Heart right ventricle (tissue), 16 donors: ENCODE measurements around the gene AP3B2. TPM values are rescaled to one million over a fixed set of nuclear protein-coding genes. Genes with fewer than 3 reads are reported as not detected.
"Not testable (repeated sequence)": the region's sequence is repeated elsewhere in the genome, so short reads cannot be mapped to it uniquely, and the experiment has no call there.

Experiments
- ATAC-seq, 8 donors: fragments of 200-7000 bp; cut with Tn5 transposase; one replicate each; pipeline ENCODE4 v1.9.1; 2020; ENCODE audit warnings: mild to moderate bottlenecking in 8 of 8, moderate library complexity in 8 of 8, moderate number of reproducible peaks in 1 of 8
- DNase-seq, 2 donors: peaks; one replicate each; pipeline ENCODE4 v3.0.0-alpha.2; 2020
- H3K27ac ChIP-seq, 10 donors: fragments of 200-600 bp; sonication (generic) in 2 of 10; one replicate each; pipeline versions ENCODE4 v1.5.0 to v1.8.0; 2020 to 2022; ENCODE audit warnings: mild to moderate bottlenecking in 3 of 10
- H3K27me3 ChIP-seq, 7 donors: fragments of 200-600 bp; one replicate each; pipeline ENCODE4 v1.8.0; 2021 to 2022; ENCODE audit warnings: mild to moderate bottlenecking in 2 of 7
- H3K36me3 ChIP-seq, 9 donors: fragments of 200-600 bp; sonication (generic) in 1 of 9; one replicate each; pipeline versions ENCODE4 v1.5.0 to v1.8.0; 2020 to 2022; ENCODE audit warnings: mild to moderate bottlenecking in 2 of 9
- H3K4me1 ChIP-seq, 9 donors: fragments of 200-600 bp; sonication (generic) in 1 of 9; one replicate each; pipeline versions ENCODE4 v1.5.0 to v1.8.0; 2020 to 2022; ENCODE audit warnings: mild to moderate bottlenecking in 4 of 9
- H3K4me3 ChIP-seq, 10 donors: fragments of 200-600 bp; sonication (generic) in 2 of 10; one replicate each; pipeline versions ENCODE4 v1.5.0 to v1.8.0; 2020 to 2022; ENCODE audit warnings: mild to moderate bottlenecking in 7 of 10, moderate library complexity in 2 of 10
- H3K9me3 ChIP-seq, 11 donors: fragments of 200-600 bp in 10 of 11; sonication (generic) in 2 of 11; one replicate each; pipeline versions ENCODE4 v1.5.0 to v1.8.0; 2013 to 2022; ENCODE audit warnings: mild to moderate bottlenecking in 2 of 11, control low read depth in 1 of 11, moderate library complexity in 1 of 11
- WGBS, 2 donors: extraction: QIAGEN DNeasy Blood & Tissue Kit; methylation state at CpG; one replicate each; pipeline ENCODE4 v1.1.7; 2013; ENCODE audit warnings: inconsistent platforms in 1 of 2; 5-methylcytosine and 5-hydroxymethylcytosine counted together
- intact Hi-C, 10 donors: fragments of 100-400 bp; cut with DNase I; formaldehyde crosslinking; loops; one replicate each; pipeline versions ENCODE4 v1.11.1 to v1.14.2; 2022
- polyA plus RNA-seq, 2 donors: library from polyadenylated mRNA; stranded (reverse); fragments of 200-250 nt; gene quantifications; one replicate each; pipeline ENCODE4 v1.2.3, GENCODE V29; 2013
- total RNA-seq, 10 donors: library from RNA; stranded (reverse); fragmentation: NEBNext Ultra II Directional in 3 of 10; extraction: Animal tissue kit (Norgen Biotek cat#: 25700) in 3 of 10; gene quantifications; one replicate each; pipeline versions ENCODE4 v1.2.1 to v1.2.4, GENCODE V29; 2021 to 2023
- TF ChIP-seq, protein P1 (sequence below), 9 donors: fragments of 200-600 bp; sonication (generic) in 2 of 9; IDR thresholded peaks; one replicate each; pipeline versions ENCODE4 v1.5.0 to v1.8.0; 2021 to 2022; ENCODE audit warnings: antibody characterized with exemption in 9 of 9, mild to moderate bottlenecking in 5 of 9, moderate library complexity in 1 of 9
- donor health status: Arrhythmogenic right ventricular cardiomyopathy.
- donor health status: ischemic (EF 13 %, LVEDD 7.1; RV severe dilation, severe dysfunction).
- donor health status: healthy with polysubstance abuse.
- donor health status: DM: no; HTN: yes; CAD: no.
- donor health status: DM: no; HTN: no; CAD: no.
- donor health status: ischemic (EF 25% LVEDD 6.9; RV normal size, moderate dysfunction).
- donor health status: ischemic (EF 25% LVEDD 5.7; RV mildly dilated, moderate dysfunction).
- donor health status: healthy.
- donor health status: DM: yes; HTN: yes; CAD: no.
- donor health status: Ischemic cardiomyopathy.
- donor health status: ischemic (EF 35%, LVEDD 5.7; RV mildly dilated, moderate dysfunction).
- donor health status: nonischemic (EF 11% LVEDD 7.7; RV severe dilation, severe dysfunction).
- donor health status: DM: yes; HTN: yes; CAD: no.
- donor health status: PGD.
- donor health status: ischemic (EF 29% LVEDD 5.4; RV normal size, mild dysfunction).
- donor health status: nonischemic (EF 23%, LVEDD 6.1; RV moderate dilation, normal function).

Gene AP3B2
- total and polyA plus RNA-seq, 12 donors, result 0.12 to 1.4 (median 0.40) TPM; not detected in 4

DNA sequence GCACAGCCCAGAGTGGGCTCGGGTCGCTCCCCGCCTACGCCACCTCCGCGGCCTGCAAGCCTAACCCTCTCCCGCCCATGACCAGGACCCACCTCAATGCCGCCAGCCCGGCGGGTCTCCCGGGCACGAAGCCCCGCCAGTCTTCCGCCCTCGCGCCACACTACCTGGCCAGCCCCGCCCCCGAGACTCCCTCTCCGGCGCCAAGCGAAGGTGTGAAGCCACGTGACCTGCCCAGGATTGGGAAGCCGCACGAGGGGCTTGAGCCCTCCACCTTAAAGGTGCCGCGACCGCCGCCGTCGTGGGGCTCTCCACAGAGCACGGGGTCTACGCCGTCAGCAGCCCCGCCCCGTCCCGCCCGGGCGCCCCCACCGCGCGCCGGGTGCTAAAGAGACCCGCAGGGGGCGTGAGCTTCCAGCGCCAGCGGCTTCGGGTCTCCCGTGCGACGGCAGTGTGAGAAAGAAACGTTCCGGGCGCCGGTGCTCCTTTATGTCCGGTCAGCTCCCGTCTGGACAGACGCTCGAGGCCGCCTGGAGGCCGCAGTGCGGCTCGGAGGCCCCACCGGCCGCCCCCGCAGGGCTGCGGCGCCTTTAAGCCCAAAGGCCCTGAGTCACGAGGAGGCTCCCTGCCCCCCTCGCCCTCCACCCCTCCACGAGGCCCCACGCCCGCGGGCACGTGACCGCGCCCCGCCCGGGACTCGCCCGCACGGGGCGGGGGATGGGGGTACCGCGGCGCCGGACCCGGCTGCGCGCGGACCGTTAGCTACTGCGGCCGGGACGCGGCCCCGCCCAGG, 62.4 kb downstream of the AP3B2 start, which contains the start of gene CPEB1:
Gene CPEB1 (minus strand): TSS at position 319 of the 790 bp plus-strand sequence. CDS start 18,904 bp downstream, outside the sequence.
- Histone ChIP-seq H3K4me3 (peak within 1 kb of the TSS; percentile 18 to 60 (median 54)), H3K36me3 (no peaks in the 10 kb centered on the region), H3K27me3 (peaks cover 25 to 74% (median 66%) of the 10 kb centered on the region in 7 donors), H3K9me3 (no peaks in the 10 kb centered on the region), H3K4me1 (peaks cover 7 to 26% (median 22%) of the 10 kb centered on the region in 9 donors), H3K27ac (peak within 1 kb of the TSS in 5 of 10 donors; percentile 21 to 60 (median 39))
- WGBS, 2 donors, result 5 to 7% methylated on average over 82 to 96 of the region's 96 CpGs
- ATAC-seq (peak; percentile 66 to 89 (median 78)), DNase-seq (peak; percentile 26 to 50)
- intact Hi-C loops, result no loop called here
- TF ChIP-seq, protein P1, sequence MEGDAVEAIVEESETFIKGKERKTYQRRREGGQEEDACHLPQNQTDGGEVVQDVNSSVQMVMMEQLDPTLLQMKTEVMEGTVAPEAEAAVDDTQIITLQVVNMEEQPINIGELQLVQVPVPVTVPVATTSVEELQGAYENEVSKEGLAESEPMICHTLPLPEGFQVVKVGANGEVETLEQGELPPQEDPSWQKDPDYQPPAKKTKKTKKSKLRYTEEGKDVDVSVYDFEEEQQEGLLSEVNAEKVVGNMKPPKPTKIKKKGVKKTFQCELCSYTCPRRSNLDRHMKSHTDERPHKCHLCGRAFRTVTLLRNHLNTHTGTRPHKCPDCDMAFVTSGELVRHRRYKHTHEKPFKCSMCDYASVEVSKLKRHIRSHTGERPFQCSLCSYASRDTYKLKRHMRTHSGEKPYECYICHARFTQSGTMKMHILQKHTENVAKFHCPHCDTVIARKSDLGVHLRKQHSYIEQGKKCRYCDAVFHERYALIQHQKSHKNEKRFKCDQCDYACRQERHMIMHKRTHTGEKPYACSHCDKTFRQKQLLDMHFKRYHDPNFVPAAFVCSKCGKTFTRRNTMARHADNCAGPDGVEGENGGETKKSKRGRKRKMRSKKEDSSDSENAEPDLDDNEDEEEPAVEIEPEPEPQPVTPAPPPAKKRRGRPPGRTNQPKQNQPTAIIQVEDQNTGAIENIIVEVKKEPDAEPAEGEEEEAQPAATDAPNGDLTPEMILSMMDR (IDR thresholded peaks at IDR 0.05), result peak in 5 of 9 donors; percentile 12 to 27 (median 20)

DNA sequence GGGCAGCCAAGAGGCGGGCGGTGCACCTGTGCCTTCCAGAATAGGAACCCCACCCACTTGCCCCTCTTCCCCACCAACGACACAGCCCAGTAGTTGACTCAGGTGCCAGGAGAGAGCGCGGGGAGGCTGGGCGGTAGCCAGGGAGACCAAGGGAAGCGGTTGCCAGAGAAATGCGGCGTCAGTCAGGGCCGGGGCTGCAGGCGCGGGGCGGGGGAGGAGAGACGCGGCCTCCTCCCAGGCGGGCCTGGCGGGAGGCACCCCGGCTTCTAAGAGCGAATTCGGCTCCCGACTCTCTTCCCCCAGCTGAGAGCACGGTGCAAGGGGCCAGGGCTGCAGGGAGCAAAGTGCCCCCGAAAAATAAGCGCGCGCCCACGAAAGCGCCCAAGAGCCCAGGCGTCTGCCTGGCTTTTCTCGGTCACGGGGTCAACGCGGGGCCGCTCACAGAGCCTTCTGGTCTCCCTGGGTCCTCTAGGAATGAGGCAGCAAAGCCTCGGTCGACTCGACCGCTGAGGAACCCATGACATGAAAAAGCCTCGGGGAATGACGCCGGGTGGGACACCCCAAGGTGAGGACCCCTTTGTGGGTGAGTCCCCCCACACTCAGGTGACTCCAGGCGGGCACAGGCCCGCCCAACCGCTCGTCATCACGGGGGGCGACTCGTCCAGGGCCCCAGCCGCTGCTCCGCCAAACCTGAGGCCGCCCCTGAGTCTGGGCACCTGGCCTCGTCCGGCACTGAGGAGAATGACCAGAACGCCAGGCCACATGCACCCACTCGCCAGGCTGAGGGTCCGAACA, 63.2 kb downstream of the AP3B2 start:
- intact Hi-C loops, result no loop called here
- DNase-seq (no peak), ATAC-seq (peak in 4 of 8 donors; percentile 19 to 40 (median 26))
- Histone ChIP-seq H3K4me3 (peak overlapping the region in 9 of 10 donors; percentile 50 to 60 (median 55)), H3K4me1 (peaks cover 7 to 26% (median 22%) of the 10 kb centered on the region in 9 donors), H3K36me3 (no peaks in the 10 kb centered on the region), H3K27ac (no peak overlapping the region), H3K9me3 (no peaks in the 10 kb centered on the region), H3K27me3 (peaks cover 25 to 81% (median 73%) of the 10 kb centered on the region in 7 donors)
- TF ChIP-seq, protein P1 (IDR thresholded peaks at IDR 0.05), result no peak
- WGBS, 2 donors, result 16 to 17% methylated on average over 55 to 56 of the region's 56 CpGs

DNA sequence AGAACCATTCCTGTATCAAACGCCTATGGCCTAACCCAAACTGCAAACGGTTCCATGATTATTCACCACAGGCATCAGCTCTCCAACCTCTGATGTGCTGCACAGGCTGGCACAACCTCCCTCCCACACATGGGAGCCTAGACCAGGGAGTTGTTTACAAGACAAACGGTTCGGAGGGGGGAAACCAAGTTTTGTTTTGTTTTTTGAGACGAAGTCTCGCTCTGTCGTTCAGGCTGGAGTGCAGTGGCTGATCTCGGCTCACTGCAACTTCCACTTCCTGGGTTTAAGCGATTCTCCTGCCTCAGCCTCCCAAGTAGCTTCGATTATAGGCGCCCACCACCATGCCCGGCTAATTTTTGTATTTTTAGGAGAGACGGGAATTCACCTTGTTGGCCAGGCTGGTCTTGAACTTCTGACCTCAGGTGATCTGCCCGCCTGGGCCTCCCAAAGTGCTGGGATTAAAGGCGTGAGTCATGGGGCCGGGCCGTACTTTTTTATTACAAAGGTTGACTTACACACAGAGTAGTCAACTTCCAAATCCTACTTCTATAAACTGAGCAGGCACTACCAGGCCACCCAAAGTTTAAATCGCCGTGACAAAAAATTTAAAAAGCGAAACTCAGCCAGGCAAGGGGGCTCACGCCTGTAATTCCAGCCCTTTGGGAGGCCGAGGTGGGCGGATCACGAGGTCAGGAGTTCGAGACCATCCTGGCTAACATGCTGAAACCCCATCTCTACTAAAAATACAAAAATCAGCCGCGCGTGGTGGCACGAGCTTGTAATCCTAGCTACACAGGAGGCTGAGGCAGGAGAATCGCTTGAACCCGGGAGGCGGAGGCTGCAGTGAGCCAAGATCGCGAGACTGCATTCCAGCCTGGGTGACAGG, 64.5 kb downstream of the AP3B2 start:
- 89 to 91% methylated on average over 34 of the region's 34 CpGs for WGBS, 2 donors
- H3K36me3 ChIP-seq, DNase-seq, H3K4me3 ChIP-seq, intact Hi-C loops, H3K9me3 ChIP-seq, H3K27ac ChIP-seq, ATAC-seq: not testable (repeated sequence)
- peaks cover 7 to 26% (median 22%) of the 10 kb centered on the region in 9 donors for H3K4me1 ChIP-seq
- H3K27me3 ChIP-seq, result peaks cover 25 to 90% (median 85%) of the 10 kb centered on the region in 7 donors

DNA sequence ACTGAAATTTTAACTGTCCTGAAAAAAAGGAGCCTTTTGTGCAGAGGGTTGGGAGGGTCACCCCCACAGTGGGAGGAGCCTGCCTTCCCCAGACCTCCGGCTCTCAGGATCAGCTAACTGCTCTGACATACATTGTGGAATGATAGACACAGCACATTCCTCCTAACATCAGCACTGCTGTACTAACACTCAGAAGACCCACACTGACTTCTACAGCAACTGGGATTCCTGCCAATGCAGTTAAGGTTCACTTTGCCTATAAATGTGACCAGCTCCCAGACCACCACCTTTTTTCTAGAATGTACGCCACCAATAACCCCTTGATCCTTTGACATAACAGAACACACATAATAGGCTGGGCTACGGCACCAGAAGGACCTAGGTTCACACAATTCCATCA, 65.7 kb downstream of the AP3B2 start:
- no peaks in the 10 kb centered on the region for H3K9me3 ChIP-seq
- no peaks in the 10 kb centered on the region for H3K36me3 ChIP-seq
- H3K4me3 ChIP-seq, result no peak overlapping the region
- no peak for ATAC-seq
- peaks cover 25 to 98% (median 92%) of the 10 kb centered on the region in 7 donors for H3K27me3 ChIP-seq
- TF ChIP-seq, protein P1 (IDR thresholded peaks at IDR 0.05), result no peak
- intact Hi-C loops, result no loop called here
- H3K4me1 ChIP-seq, result peaks cover 7 to 26% (median 22%) of the 10 kb centered on the region in 9 donors
- no peak for DNase-seq
- WGBS, 2 donors, result 51 to 53% methylated on average over 3 of the region's 3 CpGs
- no peak overlapping the region for H3K27ac ChIP-seq
